Mesenchymal stem cell (in vitro differentiated cells and primary cell): ENCODE results near the gene RPS5.

Experiments used
- DNase-seq: peaks from one replicate; pipeline ENCODE4 v3.0.0-alpha.2; 2013
- H2AFZ ChIP-seq: one replicate; pipeline ENCODE4 v1.6.1; 2013; ENCODE audit warnings: low read depth, mild to moderate bottlenecking, control low read depth, inconsistent platforms, low read length, moderate library complexity
- H2AK5ac ChIP-seq: 2 replicates; pipeline ENCODE4 v1.6.1; 2013; ENCODE audit warnings: low read length, moderate library complexity, mild to moderate bottlenecking, inconsistent platforms; ENCODE audit not compliant: severe bottlenecking
- H2BK120ac ChIP-seq: one replicate; pipeline ENCODE4 v1.6.1; 2013; ENCODE audit warnings: low read depth, mild to moderate bottlenecking, inconsistent platforms, low read length, moderate library complexity
- H2BK12ac ChIP-seq, 2 experiments: one replicate each; pipeline ENCODE4 v1.6.1; 2013; ENCODE audit warnings: inconsistent platforms in 2 of 2, low read length in 2 of 2, mild to moderate bottlenecking in 2 of 2, moderate library complexity in 2 of 2, control low read depth in 1 of 2
- H2BK15ac ChIP-seq: one replicate; pipeline ENCODE4 v1.6.1; 2013; ENCODE audit warnings: mild to moderate bottlenecking, low read depth, inconsistent platforms; ENCODE audit not compliant: poor library complexity, severe bottlenecking
- H2BK5ac ChIP-seq: 2 replicates; pipeline ENCODE4 v1.6.1; 2013; ENCODE audit warnings: low read depth, mild to moderate bottlenecking, low read length, control low read depth, inconsistent platforms; ENCODE audit not compliant: poor library complexity, severe bottlenecking
- H3K14ac ChIP-seq, 2 experiments: one replicate each; pipeline ENCODE4 v1.6.1; 2013; ENCODE audit warnings: inconsistent platforms in 2 of 2, low read length in 2 of 2, control low read depth in 1 of 2, mild to moderate bottlenecking in 1 of 2, moderate library complexity in 1 of 2
- H3K18ac ChIP-seq, 2 experiments: one replicate each; pipeline ENCODE4 v1.6.1; 2013; ENCODE audit warnings: inconsistent platforms in 2 of 2, low read length in 2 of 2, control low read depth in 1 of 2, low read depth in 1 of 2, mild to moderate bottlenecking in 1 of 2
- H3K23ac ChIP-seq, 2 experiments: one replicate each; pipeline ENCODE4 v1.6.1; 2013; ENCODE audit warnings: inconsistent platforms in 2 of 2, low read length in 2 of 2, mild to moderate bottlenecking in 2 of 2, moderate library complexity in 2 of 2, control low read depth in 1 of 2
- H3K27ac ChIP-seq: 2 replicates; pipeline ENCODE4 v1.5.1; 2013; ENCODE audit warnings: mild to moderate bottlenecking, moderate library complexity, low read length, control low read depth, inconsistent platforms; ENCODE audit not compliant: poor library complexity, severe bottlenecking
- H3K27me3 ChIP-seq, 2 experiments: 2 replicates each; pipeline versions ENCODE4 v1.6.1 to v1.7.0; 2013; ENCODE audit warnings: low read length in 2 of 2, mild to moderate bottlenecking in 2 of 2, moderate library complexity in 2 of 2, control low read depth in 1 of 2, inconsistent platforms in 1 of 2; ENCODE audit not compliant: control insufficient read depth in 1 of 2, insufficient read depth in 1 of 2
- H3K36me3 ChIP-seq, 2 experiments: 2 replicates each; pipeline versions ENCODE4 v1.6.1 to v1.7.0; 2013; ENCODE audit warnings: low read length in 2 of 2, control low read depth in 1 of 2, inconsistent platforms in 1 of 2, low read depth in 1 of 2, mild to moderate bottlenecking in 1 of 2; ENCODE audit not compliant: insufficient read depth in 2 of 2, control insufficient read depth in 1 of 2
- H3K4ac ChIP-seq, 2 experiments: one replicate each; pipeline ENCODE4 v1.6.1; 2013; ENCODE audit warnings: inconsistent platforms in 2 of 2, low read length in 2 of 2, mild to moderate bottlenecking in 2 of 2, moderate library complexity in 2 of 2, control low read depth in 1 of 2, low read depth in 1 of 2
- H3K4me1 ChIP-seq: 2 replicates; pipeline ENCODE4 v1.6.1; 2013; ENCODE audit warnings: low read depth, low read length, control low read depth; ENCODE audit not compliant: control insufficient read depth, insufficient read depth
- H3K4me2 ChIP-seq: 2 replicates; pipeline ENCODE4 v1.6.1; 2013; ENCODE audit warnings: low read length, mild to moderate bottlenecking, inconsistent platforms; ENCODE audit not compliant: poor library complexity, severe bottlenecking
- H3K4me3 ChIP-seq, 2 experiments: 2 replicates each; pipeline versions ENCODE4 v1.5.1 to v1.7.0; 2013; ENCODE audit warnings: low read length in 2 of 2, mild to moderate bottlenecking in 2 of 2, control low read depth in 1 of 2, low read depth in 1 of 2; ENCODE audit not compliant: insufficient read depth in 1 of 2
- H3K79me1 ChIP-seq: replicated peaks from 2 replicates; pipeline ENCODE4 v1.6.1; 2013; ENCODE audit warnings: mild to moderate bottlenecking, control low read depth, low read length, inconsistent platforms; ENCODE audit not compliant: poor library complexity, severe bottlenecking
- H3K9ac ChIP-seq: 2 replicates; pipeline ENCODE4 v1.7.0; 2013; ENCODE audit warnings: mild to moderate bottlenecking, low read length, moderate library complexity
- H3K9me3 ChIP-seq: 2 replicates; pipeline ENCODE4 v1.7.0; 2013; ENCODE audit warnings: mild to moderate bottlenecking, low read length; ENCODE audit not compliant: control insufficient read depth
- H4K8ac ChIP-seq: one replicate; pipeline ENCODE4 v1.6.1; 2013; ENCODE audit warnings: inconsistent platforms, mild to moderate bottlenecking, low read length, moderate library complexity
- H4K91ac ChIP-seq: one replicate; pipeline ENCODE4 v1.6.1; 2013; ENCODE audit warnings: mild to moderate bottlenecking, low read length, inconsistent platforms
- WGBS: methylation state at CpG from one replicate; pipeline ENCODE4 v1.1.7; 2013; ENCODE audit warnings: mixed read lengths; 5-methylcytosine and 5-hydroxymethylcytosine counted together

The RPS5 gene

GRCh38 chr19:58399903-58400302 lies 12.8 kb downstream of the RPS5 start:
- Histone ChIP-seq H3K9me3 (no peaks in the 10 kb centered on the region), H4K8ac (no peak overlapping the region), H3K27me3 (peaks cover 0 to 8% of the 10 kb centered on the region in 2 experiments), H3K23ac (no peak overlapping the region), H2AK5ac (no peak overlapping the region), H3K9ac (peak overlapping the region; percentile 86), H3K4ac (no peak overlapping the region), H3K14ac (no peak overlapping the region), H2BK15ac (no peak overlapping the region), H3K4me3 (peak overlapping the region in 1 of 2 experiments; percentile 91), H3K4me1 (peaks cover 21% of the 10 kb centered on the region), H4K91ac (no peak overlapping the region), H2BK120ac (no peak overlapping the region), H2BK12ac (no peak overlapping the region), H2AFZ (no peak overlapping the region), H2BK5ac (no peak overlapping the region), H3K27ac (no peak overlapping the region), H3K4me2 (no peak overlapping the region), H3K79me1 (peaks cover 6% of the 10 kb centered on the region), H3K36me3 (peaks cover 6 to 28% of the 10 kb centered on the region in 2 experiments), H3K18ac (no peak overlapping the region)
- no peak for DNase-seq
- WGBS = 100% methylated on average over 3 of the region's 3 CpGs

GRCh38 chr19:58400316-58400915 lies 13.3 kb downstream of the RPS5 start:
- H3K4me1 ChIP-seq = peaks cover 19% of the 10 kb centered on the region
- no peak overlapping the region for H3K23ac ChIP-seq
- H4K91ac ChIP-seq = peak overlapping the region; percentile 58
- 85% methylated on average over 18 of the region's 18 CpGs for WGBS
- no peaks in the 10 kb centered on the region for H3K9me3 ChIP-seq
- H3K4ac ChIP-seq = peak overlapping the region in 1 of 2 experiments; percentile 83
- peak overlapping the region in 1 of 2 experiments; percentile 78 for H3K14ac ChIP-seq
- no peak overlapping the region for H3K27ac ChIP-seq
- H3K79me1 ChIP-seq = peaks cover 4% of the 10 kb centered on the region
- H4K8ac ChIP-seq = peak overlapping the region; percentile 20
- H2BK12ac ChIP-seq = peak overlapping the region in 1 of 2 experiments; percentile 78
- H3K4me2 ChIP-seq = peak overlapping the region; percentile 65
- H3K4me3 ChIP-seq = peak overlapping the region; percentile 39 to 91
- no peak overlapping the region for H2BK15ac ChIP-seq
- H3K9ac ChIP-seq = peak overlapping the region; percentile 86
- H2BK120ac ChIP-seq = no peak overlapping the region
- no peak overlapping the region for H2BK5ac ChIP-seq
- no peak for DNase-seq
- H3K18ac ChIP-seq = peak overlapping the region; percentile 38 to 70
- peaks cover 0 to 8% of the 10 kb centered on the region in 2 experiments for H3K27me3 ChIP-seq
- H3K36me3 ChIP-seq = peaks cover under 1 to 23% of the 10 kb centered on the region in 2 experiments
- H2AK5ac ChIP-seq = peak overlapping the region; percentile 33
- H2AFZ ChIP-seq = no peak overlapping the region

- Histone ChIP-seq H3K36me3 (peaks cover 0 to 15% of the 10 kb centered on the region in 2 experiments), H3K27me3 (peaks cover 0 to 8% of the 10 kb centered on the region in 2 experiments), H3K79me1 (peaks cover 4% of the 10 kb centered on the region), H3K23ac (no peak overlapping the region), H2AK5ac (no peak overlapping the region), H3K4me2 (peak overlapping the region; percentile 65), H4K8ac (peak overlapping the region; percentile 20), H2BK120ac (no peak overlapping the region), H3K27ac (no peak overlapping the region), H2BK5ac (no peak overlapping the region), H4K91ac (peak overlapping the region; percentile 58), H2BK15ac (peak overlapping the region; percentile 65), H3K4me3 (peak overlapping the region; percentile 65 to 91), H3K14ac (peak overlapping the region in 1 of 2 experiments; percentile 78), H3K4me1 (peaks cover 14% of the 10 kb centered on the region), H2BK12ac (peak overlapping the region in 1 of 2 experiments; percentile 78), H3K18ac (peak overlapping the region; percentile 38 to 70), H3K4ac (peak overlapping the region in 1 of 2 experiments; percentile 83), H3K9ac (peak overlapping the region; percentile 90), H3K9me3 (no peaks in the 10 kb centered on the region), H2AFZ (peak overlapping the region; percentile 16)
- WGBS = 5% methylated on average over 64 of the region's 80 CpGs
- peak; percentile 99 for DNase-seq
Measured at GRCh38 chr19:58400916-58401839, 14.1 kb downstream of the RPS5 start.
